Fibroblast of skin of left biceps (primary cell): ENCODE data around the gene BCAN.

ENCODE experiments used
- DNase-seq, 2 experiments: peaks; one replicate each; pipeline ENCODE4 v3.0.0-alpha.2; 2013; ENCODE audit warnings: low read depth in 2 of 2

BCAN gene

DNA sequence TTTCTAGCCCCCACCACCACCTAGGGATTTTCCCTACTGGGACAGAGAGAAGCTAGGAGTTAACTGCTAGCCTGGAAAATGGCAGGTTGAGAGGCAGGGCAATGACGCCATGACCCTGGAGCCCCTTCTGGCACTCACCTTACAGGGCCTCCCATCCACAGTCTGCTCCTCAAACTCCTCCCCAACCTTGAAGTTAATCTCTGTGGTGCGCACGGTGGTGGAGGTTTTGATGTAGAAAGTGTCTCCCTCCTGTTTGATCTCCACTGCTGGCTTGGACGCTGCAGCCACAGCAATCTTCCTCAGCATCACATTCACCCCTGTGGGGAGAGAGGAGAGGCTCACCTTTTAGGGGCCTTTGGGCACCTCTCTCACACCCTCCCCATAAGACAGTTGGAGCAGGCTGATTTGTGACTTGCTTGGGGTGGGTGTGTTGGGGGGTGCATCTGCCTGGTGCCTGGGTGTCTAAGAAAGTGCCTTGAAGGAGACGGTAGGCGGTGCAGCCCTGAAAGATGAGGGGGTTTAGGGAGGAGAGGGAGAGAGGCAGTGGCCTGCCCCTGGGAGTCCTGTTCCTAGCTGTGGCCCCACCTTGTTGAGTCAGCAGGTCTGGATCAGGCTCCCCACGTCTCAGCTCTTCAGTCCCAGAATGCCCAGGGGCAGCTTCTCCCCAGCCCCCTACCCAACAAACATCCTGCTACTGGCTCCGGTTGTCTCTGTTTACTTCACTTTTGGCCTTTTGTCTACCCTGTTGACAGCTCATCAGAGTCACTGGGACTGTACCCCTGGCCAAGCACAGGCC, 59.0 kb downstream of the BCAN start:
- no peak for DNase-seq

DNA sequence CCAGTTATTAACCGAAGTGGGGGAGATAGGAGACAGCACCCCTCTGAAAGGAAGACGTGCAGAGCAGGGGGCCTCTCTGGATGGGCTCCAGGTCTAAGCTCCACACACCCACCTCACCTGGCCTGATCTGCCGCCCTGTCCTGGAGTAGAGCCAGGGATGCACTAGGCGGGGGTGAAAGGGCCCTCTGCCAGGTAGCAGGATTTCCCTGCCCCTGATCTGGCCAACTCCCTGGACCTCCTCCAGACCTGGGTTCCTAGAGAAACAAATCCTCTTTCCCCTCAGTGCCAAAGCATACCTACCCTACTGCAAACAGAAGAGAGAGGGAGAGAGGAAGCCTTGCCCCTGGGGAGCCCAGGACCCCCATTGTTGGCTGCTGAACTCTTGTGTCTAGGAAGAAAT, 61.4 kb downstream of the BCAN start:
- DNase-seq = no peak

DNA sequence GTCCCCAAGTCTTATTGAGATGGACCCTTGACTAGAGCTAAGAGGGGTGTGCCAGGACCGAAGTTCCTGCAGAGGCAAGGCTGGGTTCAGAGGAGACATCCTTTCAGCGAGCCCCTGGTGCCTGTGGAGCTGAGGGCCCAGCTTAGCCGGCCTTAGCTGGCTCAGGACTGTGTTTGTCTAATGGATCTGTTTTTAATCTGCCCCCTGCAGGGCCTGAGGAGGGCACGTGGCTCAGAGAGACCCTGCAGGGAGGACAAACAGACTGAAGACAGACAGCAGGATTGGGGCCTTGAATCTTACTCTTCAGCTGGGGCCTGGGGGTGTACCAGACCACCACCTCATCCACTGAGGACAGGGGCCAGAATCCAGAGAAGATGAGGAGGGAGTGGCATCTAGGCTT, 61.8 kb downstream of the BCAN start:
- DNase-seq = no peak

DNA sequence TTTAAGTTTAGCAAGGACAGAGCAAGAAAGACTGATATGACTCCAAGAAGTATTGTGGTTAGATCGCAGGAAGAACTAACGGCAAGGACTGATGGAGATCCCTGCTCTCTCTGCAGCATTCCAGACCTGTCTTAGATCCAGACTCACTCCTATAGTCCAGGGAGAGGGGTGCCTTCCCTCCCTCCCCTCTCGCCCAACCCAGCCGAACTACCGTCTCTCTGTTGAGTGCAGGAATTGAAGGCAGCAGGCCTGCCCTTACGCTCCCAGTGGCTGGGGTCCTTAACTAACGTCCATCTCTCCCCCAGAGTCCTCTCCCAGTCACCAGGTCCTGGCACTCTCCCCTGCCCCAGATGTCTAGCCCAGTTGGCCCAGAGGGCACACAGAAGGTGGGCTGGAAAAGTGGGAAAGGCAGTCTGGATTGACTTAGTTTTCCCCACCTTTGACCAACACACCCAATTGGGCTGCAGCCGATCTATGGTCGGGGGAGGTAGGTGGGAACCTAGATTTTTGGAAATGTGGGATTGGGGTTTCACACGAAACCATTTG, 62.3 kb downstream of the BCAN start:
- no peak for DNase-seq

DNA sequence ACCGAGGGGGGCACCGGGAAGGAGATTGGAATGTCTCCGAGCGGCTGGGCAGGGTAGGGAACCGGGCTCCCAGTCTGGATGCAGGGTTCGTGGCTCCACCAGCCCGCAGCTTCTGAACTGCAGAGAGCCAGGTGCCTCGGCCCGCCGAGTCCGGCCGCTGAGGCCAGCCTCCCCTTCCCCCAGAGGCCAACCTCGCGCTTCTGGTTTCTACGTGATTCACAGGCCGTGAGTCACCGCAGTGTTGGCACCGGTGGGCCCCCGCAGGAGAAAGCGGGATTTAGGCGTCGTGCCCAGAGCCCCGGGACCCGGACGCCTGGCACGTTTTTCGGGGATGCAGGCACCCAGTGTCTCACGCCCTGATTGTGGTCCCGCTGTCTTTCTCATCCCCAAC, 63.0 kb downstream of the BCAN start:
- DNase-seq = no peak

DNA sequence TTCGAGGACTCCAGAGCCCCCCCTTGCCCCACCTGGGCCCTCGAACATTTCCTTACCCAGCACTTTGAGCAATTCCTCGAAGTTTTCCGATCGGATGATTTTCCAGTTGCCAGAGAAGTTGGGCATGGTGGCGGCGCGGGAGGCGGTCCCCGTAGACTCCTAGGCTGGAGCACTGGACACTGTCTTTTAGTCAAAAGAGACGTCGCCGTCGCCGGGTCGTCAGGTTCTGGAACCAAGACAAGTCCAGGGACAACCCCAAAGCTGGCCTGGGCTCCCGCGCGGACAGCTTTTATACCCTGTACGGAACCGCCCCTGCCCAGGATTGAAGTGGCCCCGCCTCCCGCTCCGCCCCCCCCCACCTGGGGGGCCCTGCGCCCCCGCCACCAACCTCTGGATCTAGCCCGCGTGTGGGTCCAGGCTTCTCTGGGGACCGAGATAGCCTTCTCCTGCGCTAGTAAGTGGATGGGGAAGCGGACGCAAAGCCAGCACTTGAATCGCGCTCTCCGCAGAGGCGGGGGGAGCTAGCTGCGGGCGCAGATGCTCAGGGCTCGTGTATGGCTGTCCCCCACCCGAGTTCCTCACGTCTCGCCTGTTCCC, 63.5 kb downstream of the BCAN start, which contains the start of gene CRABP2:
CRABP2 (minus strand) TSS at position 263 of the 597 bp plus-strand sequence; CDS start at position 126, 137 bp downstream.
- no peak for DNase-seq

DNA sequence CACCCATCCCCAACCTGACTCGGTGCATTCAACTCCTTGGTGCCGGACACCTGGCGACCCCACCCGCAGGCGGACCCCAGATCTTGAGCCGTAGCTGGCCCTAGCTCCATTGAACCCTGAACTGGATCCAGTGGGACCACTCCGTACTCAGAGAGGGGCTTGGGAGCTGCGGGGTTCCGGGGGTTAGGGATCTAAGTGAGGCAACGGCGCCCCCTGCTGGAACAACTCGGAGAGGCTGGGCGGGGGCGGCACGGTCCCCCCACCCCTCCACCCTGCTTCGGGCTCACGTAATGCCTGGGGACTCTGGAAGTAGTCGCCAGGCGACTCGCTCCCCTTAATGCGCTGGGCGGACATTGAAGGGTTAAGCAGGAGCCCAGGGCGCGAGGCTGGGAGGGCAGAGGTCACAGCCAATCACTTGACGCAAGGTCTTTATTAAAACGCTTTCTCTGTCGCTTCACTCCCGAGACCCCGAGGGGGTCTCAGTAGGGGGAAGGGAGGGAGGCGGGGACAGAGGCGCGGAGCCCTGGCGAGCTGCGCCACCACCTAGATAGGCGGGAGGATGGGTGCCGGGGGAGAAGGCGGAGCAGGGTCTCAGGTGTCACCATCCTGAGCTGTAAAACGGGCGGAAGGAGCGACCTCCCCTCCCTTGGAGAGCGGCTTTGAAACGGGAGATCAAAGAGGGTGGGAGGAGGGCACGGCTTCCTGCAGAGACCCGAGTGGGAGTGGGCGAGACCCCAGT, 64.2 kb downstream of the BCAN start:
- DNase-seq = no peak

DNA sequence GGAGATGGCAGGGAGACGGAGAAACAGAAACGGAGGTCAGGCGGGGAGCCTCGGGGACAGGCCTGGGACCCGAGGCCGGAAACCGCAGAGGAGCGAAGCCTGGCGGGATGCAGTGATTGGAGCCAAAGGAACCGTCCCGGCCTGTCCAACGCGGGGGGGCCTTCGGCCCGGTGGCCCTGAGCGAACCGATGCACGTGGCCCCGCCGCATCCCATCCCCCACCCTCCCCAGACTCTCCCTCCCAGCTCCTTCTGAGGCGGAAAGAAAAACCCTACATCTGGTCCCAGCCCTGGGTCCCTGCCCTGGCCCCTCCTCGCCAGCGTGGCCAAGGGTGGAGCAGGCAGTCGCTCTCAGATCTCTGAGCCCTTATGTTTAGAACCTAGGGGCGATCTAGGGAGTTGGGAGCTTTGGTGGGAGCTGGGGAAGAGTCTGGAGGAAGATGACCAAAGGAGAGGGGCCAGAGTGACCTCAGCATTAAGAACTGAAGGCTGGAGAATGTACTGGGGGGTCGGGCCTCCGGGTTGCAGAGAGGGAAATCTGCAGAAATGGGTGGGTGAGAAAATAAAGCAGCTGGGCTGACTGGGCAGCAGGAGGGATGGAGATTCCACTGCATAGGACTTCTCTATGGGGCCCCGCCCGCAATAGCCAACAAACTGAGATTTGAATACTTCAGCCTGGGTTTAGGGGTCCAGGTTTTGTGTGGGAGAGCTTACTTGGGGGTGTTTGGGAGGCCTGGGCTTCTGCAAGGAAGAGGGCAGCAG, 64.9 kb downstream of the BCAN start:
- DNase-seq = no peak

DNA sequence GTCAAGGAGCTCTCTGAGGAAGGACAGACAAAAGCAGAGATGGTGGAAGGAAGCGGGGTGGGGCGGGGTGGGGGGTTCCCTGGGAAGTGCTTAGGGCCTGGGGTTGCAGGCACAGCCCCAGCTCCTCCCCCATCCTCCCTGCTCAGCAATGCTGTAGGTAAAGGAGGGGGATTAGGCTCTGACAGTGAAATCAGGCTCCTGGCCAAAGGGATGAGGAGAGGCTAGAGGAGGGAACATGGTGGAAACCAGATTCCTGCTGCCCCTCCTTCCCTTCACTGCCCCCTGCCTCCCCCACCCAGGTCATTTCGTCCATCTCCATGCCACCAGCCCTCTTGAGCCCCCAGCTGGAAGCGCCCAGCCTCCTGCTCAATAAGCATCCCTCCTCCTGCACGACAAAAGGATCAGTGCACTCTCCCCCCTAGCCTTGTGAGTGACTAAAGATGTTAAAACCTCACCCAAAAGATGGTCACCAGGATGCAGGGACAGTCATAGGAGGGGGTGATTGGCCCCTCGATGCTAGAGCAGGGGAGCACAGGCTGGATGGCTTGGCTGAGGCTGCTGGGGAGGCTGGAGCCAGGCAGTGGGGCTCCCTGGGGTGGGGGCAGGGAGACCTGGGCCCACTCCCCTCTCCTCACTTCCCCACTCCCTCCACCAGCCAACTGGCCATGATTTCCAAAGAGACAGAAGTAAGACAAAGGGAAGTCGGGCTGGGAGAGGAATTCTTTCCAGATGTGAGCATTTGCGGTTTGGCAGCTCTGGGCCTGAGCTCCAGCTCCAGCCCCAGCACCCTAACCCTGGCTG, 65.7 kb downstream of the BCAN start:
- DNase-seq = no peak

DNA sequence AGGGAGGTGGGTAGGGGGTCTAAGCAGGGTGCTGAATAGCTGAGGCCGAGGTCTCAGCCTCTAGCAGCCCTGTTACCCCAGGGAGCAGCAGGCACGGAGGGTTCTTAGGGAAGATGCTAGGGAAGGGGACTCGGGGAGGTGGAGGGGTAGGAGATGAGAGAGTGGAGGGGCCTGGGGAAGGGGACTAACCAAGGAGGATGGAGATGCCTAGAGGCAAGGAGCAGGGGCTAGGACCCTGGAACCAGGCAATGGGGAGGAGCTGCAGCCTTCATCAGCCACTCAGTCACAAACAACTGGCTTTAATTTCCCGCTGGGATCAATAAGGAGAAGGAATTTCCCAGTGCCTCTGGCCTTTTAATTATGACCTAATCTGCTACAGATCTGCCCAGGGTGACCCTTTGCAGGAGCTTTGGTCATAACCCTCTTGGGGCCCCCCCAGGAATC, 66.3 kb downstream of the BCAN start:
- no peak for DNase-seq

DNA sequence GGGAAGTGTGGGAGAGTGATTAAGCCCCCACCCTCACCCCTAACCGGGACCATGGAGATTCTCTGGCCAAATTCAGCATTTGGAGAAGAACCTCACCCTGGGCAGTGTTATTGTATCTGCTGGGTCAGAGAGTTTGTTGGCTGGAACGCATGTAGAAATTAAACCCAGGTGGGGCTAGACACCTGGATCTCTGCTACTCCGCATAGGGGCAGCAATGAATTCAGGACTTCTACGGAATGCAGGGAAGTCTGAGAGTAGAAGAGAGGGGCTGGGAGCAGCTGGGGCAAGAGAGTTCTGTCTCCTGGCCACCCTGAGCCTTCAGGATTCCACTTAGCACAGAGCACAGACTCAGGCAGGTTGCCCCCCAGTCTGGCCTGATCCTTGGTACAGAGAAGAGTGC, 67.1 kb downstream of the BCAN start:
- DNase-seq = no peak
